GM21526 (cell line): ENCODE measurements around the gene ASB8.
"Not testable (repeated sequence)": the region's sequence is repeated elsewhere in the genome, so short reads cannot be mapped to it uniquely, and the experiment has no call there.

ENCODE experiments used
- ATAC-seq: cut with Tn5 transposase; IDR thresholded peaks from one replicate; pipeline ENCODE4 v1.9.1; 2021; ENCODE audit warnings: moderate library complexity; ENCODE audit not compliant: unreplicated experiment, low FRiP score

The ASB8 gene

GRCh38 chr12:48183091-48183875, 26.0 kb upstream of the ASB8 start, which contains the start of gene CCDC184:
CCDC184 (plus strand) TSS chr12:48183644; CDS start chr12:48184123, 479 bp downstream.
- ATAC-seq = peak; percentile 58

- ATAC-seq = no peak
Observed at GRCh38 chr12:48182631-48183030, 25.3 kb upstream of the ASB8 start.

GRCh38 chr12:48180857-48181495, 23.7 kb upstream of the ASB8 start:
- no peak for ATAC-seq

- no peak for ATAC-seq
Observed at GRCh38 chr12:48180424-48180823, 23.1 kb upstream of the ASB8 start.

- ATAC-seq = no peak
Observed at GRCh38 chr12:48179466-48179865, 22.2 kb upstream of the ASB8 start.

- no peak for ATAC-seq
Observed at GRCh38 chr12:48177982-48178381, 20.7 kb upstream of the ASB8 start.

- ATAC-seq = no peak
Observed at GRCh38 chr12:48176417-48176751, 19.1 kb upstream of the ASB8 start.

GRCh38 chr12:48175613-48176416, 18.5 kb upstream of the ASB8 start:
- ATAC-seq = no peak

GRCh38 chr12:48169011-48169410, 11.7 kb upstream of the ASB8 start:
- no peak for ATAC-seq

GRCh38 chr12:48165089-48165981, 8.0 kb upstream of the ASB8 start:
- no peak for ATAC-seq

- ATAC-seq = no peak
Observed at GRCh38 chr12:48164451-48164850, 7.1 kb upstream of the ASB8 start.

GRCh38 chr12:48163150-48163747, 5.9 kb upstream of the ASB8 start:
- no peak for ATAC-seq

- no peak for ATAC-seq
Observed at GRCh38 chr12:48160807-48161206, 3.5 kb upstream of the ASB8 start.

- no peak for ATAC-seq
Observed at GRCh38 chr12:48160046-48160445, 2.7 kb upstream of the ASB8 start.

GRCh38 chr12:48157889-48158370, 615 bp upstream of the ASB8 start:
- peak; percentile 3 for ATAC-seq

- no peak for ATAC-seq
Observed at GRCh38 chr12:48156652-48157017, 680 bp downstream of the ASB8 start.

GRCh38 chr12:48155786-48156185, 1.5 kb downstream of the ASB8 start:
- ATAC-seq = not testable (repeated sequence)

- ATAC-seq = no peak
Observed at GRCh38 chr12:48151103-48151771, 6.1 kb downstream of the ASB8 start.

- no peak for ATAC-seq
Observed at GRCh38 chr12:48145981-48146380, 11.3 kb downstream of the ASB8 start.
